ENCODE results near the gene TMCC3.

DNA sequence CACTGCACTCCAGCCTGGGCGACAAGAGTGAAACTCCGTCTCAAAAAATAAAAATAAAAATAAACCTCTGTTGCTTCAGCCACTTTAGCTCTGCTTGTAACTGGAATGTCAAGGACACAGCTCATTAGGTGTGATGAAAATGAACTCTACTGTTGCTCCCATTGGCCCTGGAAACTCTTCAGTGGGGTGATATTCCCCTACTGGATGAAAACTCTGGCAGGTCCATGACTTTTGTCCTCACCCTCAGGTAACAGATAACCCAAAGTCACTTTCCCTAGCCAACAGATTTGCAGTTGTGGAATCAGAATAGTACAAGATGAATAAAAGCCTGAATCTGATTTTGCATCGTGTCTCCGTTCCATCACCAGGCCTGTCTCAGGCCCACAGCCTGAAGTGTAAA lies 98.5 kb downstream of the TMCC3 start:
- TF ChIP-seq, protein P1, sequence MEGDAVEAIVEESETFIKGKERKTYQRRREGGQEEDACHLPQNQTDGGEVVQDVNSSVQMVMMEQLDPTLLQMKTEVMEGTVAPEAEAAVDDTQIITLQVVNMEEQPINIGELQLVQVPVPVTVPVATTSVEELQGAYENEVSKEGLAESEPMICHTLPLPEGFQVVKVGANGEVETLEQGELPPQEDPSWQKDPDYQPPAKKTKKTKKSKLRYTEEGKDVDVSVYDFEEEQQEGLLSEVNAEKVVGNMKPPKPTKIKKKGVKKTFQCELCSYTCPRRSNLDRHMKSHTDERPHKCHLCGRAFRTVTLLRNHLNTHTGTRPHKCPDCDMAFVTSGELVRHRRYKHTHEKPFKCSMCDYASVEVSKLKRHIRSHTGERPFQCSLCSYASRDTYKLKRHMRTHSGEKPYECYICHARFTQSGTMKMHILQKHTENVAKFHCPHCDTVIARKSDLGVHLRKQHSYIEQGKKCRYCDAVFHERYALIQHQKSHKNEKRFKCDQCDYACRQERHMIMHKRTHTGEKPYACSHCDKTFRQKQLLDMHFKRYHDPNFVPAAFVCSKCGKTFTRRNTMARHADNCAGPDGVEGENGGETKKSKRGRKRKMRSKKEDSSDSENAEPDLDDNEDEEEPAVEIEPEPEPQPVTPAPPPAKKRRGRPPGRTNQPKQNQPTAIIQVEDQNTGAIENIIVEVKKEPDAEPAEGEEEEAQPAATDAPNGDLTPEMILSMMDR (IDR thresholded peaks at IDR 0.05), result no peak
- TF ChIP-seq ZFX (IDR thresholded peaks at IDR 0.05; ENCODE audit: borderline replicate concordance), result no peak

Measured in 22Rv1 (cell line).